RKO (cell line): ENCODE results near the gene KCND3.

Experiments used
- DNase-seq: peaks from one replicate; pipeline ENCODE4 v3.0.0-alpha.2; 2016; ENCODE audit warnings: low spot score

The KCND3 gene

DNA sequence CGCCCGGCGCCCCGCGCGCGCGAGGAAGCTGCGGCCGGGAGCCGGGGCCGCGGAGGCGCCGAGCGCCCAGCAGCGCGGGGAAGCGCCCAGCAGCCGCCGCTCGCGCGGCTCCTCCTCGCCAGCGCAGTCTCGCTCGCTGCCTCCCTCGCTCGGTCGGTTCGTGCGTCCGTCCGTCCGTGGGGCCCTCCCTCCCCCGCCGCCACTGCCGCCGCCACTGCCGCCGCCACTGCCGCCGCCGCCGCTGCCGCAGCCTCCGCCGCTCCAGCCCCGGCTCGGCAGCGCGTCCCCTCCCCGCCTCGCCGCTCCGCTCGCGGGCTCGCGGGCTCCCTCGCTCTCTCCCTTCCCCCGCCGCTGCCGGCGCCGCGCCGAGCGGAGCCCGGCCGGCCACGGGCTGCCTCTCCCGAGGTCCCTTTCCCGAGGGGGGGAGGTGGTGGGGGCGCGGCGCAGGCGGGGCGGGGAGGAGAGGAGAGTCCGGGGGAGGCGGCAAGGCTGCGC is at the start of gene KCND3:
TSS of gene KCND3 (minus strand) at position 138 of the 495 bp plus-strand sequence.
- no peak for DNase-seq

DNA sequence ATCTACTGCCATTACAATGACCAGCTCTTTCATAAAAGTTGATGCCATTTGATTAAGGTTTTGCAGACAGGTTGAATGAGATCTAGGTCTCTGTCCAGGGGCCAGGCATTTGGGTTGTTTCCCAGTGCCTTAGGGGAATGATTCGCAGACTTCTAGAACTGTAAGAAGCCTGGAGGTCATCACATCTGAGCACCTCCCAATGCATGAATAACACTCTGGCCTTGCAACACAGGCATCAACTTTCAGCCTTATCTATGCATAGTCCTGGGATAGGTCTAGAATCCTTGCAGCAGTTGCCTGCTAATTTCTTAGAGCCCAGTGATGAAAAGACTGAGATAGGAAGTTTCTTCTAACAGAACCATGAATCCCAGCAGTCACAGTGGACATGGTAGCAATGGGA is 44.8 kb upstream of the KCND3 start:
- DNase-seq = no peak

DNA sequence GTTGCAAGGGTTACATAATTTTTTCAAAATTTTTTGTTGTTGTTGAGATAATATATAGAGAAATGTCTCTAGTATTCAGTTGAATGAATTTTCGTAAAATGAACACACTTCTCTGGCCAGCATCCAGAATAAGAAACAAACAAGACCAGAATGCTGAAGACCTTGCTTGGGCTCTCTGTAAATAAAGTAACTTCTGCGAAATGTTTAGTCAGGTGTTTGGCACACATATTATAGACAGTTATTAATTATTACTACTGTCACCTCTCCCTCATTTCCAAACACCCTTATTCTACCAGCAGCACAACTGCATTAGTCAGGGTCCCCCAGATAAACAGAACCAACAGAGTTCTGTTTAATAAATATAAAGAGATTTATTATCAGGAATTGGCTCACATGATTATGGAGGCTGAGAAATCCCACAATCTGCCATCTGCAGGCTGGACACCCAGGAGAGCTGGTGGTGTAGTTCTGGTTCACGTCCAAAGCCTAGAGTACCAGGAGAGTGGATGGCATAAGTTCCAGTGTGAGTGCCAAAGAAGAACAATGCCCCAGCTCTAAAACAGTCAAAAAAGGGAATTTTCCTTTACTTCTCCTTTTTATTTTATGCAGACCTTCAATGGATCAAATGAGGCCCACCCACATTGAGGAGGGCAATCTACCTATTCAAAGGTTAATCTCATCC is 44.1 kb upstream of the KCND3 start:
- no peak for DNase-seq

DNA sequence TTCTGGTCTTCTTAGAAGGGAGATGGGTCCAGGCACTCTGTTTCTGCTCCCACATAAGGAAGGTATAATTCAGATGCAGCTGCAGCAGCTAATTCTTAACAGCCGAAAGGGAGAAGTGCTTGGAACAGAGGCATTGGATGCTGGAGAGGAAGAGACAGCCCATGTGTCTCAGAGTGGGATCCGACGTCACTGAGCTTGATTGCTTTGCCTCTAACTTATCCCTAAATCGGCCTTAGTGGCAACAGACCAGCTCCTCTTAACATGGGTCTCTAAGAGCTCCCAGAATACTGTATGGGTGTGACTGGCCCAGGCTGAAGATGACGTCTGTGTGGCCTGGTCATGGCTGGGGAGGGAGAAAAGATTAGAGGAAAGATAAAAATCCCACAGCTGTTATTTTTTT is 40.7 kb upstream of the KCND3 start:
- DNase-seq = no peak

DNA sequence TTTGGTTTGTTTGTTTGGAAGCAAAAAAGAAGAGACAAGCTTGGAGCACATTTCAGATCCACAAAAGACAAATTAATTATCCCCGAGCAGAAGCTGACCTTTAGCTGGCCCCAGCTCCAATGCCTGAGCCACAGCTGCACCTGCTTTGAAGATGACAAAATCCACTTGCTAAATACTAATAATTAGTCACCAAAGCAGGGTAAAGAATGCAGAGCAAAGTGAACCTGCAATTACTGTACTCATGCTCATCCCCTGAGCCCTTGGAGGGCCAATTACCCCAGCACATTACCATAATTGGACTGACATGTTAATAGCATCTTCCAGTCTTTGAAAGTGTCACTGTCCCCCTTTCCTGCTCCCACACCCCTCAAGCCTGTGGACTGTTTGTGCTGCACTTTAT is 38.2 kb upstream of the KCND3 start:
- DNase-seq = no peak

DNA sequence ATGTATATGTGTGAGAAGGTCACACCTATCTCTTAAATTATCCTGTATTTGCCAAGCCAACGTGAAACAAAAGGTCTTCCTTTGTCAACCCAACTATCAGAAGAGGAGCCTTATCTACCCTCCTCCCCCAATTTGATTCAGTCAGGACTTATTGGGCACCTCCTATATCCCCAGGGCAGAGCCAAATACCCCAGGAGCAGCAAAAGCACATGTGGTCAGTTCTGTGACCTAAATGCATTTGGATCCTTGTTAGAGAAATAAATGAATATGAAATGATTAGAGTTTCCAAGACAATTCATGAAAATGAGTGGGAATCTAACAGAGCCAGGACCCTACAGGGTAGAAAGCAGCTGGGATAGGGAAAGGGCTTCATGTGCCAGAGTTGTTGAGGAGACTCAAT is 37.0 kb upstream of the KCND3 start:
- DNase-seq = no peak

DNA sequence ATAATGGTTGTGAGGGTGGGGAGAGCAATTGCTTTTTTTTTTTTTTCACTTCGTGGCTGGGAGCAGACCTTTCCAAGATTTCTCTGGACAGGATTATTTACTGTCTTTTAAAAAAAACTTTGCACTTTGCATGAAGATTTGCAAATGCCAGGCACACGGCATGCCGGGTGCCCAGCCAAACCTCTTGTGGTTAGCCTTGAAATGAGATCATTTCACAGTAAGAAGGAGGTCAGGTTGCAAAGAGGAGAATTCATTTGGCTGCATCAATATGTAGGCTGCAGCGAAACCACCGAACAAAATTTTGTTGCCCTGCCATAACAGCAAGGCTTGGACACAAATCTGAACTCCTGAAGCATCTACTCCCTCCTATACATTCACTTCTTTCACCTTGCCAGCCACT is 36.5 kb upstream of the KCND3 start:
- DNase-seq = no peak

DNA sequence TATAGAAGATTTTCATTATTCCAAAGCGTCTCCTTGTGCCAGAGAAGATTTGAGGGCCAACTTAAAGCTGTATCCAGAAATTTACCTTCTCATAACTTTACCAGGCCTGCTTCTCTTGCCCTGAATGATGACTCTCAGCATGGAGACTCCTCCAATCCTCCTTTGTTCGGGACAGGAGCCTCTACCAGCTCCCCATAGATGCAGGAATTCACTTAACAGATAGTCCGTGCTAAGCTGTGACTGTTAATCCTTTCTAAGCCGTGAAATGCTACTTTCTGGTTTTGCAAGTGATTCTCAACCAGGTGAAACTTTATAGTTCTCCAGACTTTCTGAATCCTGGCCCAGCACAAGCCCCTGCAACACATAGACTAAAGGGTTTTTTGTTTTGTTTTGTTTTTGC is 31.8 kb upstream of the KCND3 start:
- DNase-seq = no peak

DNA sequence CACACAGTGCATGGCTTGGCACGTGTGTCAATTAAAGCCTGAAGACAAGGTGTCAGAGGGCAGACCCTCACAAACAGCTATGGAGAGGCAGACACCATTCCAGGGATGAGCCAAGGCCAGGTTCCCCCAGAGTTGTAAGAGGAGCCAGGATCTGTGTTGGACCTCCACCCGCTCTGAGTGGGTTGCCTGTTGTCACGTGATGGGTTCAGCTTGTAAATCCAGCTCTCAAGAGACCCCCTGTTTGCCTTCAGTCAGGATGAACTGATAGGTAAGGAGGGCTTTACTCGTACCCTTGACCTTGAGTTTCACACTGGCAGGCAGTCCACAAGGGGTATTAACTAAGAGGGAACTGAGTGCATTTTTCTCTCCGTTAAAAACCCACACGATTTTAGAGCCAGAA is 27.7 kb upstream of the KCND3 start:
- no peak for DNase-seq

DNA sequence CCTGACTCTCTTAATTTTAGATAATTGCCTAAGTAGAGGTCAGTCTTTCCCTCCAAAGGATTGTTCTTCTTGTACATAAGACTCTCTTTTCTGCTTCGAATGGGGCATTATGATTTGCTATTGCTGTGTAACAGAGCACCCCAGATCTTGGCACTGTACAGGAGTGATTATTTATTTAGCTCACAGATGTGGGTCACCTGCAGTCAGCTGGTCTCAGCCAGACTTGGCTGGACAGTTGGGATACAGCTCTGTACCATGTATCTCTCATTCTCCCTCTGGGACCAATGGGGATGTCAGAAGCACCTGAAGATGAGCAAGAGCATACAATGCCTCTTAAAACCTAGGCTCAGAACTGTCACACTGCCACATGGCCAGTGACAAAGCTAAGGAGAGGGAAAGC is 23.4 kb upstream of the KCND3 start:
- DNase-seq = no peak

DNA sequence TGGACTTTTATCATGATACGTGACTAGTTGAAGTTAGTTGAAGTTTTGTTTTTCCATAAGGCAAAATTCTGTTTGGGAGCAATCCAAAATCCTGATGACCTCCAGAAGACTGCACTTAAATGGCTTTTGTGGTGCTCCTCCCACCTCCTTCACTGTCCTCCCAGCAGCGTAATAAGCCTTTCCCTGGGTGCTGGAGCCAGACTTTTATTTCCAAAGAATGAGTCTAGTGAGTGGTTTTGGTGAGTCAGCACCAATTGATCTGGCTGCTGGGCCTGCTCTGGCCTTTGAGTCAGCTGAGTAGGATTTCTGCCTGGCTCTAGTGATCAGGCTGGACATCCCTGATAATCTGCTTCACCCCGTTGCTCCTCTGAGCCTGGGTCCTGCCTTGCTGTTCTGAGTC is 21.7 kb upstream of the KCND3 start:
- peak; percentile 56 for DNase-seq

DNA sequence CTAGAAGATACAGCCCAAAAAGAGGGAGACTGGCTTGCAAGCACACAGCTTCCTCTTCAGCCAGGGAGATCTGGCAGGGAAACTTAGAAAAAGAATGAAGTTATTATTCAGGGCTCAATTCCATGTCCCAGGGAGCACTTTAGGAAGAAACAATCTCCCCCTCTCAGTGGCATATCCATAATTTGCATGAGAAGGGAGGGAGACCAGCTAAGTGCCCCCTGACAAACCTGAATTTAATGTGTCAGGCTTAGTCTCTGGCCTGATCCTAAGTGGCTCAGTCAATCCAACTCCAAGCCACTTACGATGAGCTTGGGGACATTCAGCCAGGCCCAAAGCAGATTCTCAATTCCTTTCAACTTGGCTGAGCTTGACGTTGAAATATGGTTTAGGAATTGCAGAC is 17.7 kb upstream of the KCND3 start:
- no peak for DNase-seq

DNA sequence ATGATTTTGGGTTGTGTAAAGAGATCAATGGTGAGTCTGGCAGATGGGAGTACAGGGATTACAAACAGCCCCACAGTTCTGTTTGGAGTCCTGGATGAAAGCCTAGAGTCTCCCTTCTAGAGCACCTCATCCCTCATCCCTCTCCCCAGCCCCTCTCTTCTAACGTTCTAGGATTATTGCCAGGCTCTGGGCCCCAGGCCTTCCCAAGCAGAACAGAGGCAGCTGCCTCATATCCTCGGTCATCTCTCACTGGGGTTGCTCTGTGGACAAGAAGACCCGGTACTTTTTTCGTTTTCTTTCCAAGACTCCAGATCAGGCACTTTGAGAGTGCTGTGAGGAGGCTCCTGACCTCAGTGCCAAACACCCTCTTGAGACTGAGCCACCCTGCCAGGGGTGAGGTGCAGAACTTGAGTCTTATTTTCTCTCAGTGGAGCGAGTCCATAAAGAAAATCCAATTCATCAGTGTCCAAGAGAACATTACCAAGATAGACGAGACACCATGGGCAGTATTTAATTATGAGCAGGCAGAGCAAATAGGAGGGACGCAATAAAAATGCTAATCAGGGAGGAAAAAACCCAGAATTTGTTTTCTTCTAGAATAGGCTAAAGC is 17.1 kb upstream of the KCND3 start:
- DNase-seq = no peak

DNA sequence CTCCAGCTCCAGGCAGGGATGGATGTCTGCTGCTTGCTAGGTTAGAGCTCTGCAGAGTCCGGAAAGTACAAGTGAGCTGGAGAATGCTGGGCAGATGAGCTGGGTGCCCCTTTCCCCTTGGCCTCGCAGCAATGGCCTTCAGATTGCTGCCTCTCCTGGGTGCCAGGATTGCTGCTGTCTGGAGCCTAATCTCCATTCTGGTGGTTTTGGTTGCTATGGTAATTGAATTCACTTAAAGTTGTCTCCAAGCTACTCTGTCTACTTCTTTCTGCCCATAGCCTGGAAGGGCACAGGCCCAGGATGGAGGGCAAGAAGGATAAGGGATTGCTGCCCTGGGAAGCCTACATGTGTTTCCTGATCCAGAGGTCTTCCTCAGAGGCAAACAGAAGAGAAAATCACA is 14.6 kb upstream of the KCND3 start:
- DNase-seq = no peak

DNA sequence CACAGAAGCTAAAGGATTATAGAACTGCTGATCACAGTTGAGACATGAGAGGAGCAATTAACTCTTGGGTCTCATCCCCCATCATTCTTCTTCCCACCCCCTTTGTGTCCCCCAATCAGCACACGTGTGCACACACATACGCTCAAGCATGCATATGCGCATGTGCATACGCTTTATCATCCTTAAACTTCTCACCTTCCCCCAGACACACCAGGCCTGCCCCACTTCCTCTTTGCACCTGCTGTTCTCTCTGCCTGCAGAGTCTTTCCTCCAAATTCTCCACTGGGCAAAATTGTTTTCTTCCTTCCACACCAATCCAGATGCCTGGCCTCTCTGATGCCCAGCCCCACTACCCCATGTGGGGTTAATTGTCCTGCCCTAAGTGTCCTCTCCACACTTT is 13.0 kb upstream of the KCND3 start:
- DNase-seq = no peak

DNA sequence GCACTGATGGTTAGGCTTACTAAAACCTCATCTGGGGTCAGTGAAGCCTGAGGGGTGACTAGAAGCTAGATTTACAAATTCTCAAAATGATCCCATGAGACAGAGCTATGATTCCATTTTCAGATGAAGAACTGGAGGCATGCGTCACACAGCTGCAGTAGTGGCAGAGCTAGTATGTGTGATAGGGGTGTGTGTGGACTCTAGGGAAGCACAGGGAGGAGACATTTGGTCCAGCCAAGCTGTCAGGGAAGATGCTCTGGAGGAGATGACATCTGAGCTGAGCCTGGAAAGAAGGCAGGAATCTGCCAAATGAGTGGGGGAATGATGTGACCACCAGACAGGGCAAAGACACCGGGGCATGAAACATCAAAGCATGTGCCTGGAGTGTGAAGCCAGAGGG is 12.0 kb upstream of the KCND3 start:
- DNase-seq = no peak

DNA sequence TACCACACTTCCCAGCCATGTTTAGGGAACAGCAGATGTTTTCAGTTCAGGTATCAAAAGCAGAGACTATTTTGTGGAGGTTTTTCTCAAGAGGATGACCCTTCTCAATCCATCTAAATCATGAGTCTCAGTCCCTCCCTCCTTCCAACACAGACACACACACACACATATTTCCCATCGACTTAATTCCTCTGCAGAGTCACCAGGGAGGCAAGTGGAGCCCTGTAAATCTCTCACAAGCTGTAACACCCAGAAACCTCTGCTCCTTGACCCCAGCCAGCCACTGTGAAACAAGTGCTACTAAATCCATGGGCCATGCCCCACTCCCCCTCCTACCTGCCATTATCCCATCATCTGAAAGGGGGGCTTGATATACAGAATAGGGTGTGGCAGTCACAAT is 10.6 kb upstream of the KCND3 start:
- DNase-seq = no peak

DNA sequence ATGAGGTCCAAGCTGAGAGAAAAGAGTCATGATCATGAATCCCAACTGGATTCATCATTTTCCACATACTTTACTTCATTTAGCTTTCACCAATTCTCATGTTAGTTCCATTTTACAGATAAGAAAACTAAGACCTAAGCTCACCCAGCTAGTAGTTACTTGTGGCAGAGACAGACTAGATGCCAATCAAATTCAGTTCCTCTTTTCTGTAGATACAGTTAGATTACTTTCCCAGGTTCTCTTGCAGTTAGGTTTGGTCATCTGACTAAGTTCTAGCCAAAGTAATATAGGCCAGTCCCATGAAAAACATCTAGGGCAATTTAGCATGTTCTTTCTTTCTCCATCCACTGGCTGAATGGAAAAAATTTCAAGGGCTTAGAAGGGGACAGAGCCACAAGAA is 8.9 kb upstream of the KCND3 start:
- no peak for DNase-seq

DNA sequence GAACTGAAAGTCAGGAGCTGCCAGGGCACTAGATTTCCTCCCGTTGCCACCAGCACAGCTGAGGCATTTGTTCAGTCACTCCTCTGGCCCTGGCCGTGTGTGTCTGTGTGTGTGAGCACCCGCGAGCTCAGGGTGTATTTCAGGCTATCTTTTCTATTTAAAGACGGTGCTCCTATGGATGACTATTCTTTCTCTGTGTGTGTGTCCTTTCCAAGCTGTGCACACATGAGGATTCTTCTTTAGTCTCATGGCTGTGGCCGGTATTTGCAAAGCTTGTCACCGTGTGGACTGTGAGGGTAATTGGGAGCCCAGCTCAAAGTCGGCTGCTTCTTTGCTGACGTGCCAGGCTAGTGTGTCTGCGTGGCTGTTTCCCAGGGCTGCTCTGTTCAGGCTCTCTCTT is 3.0 kb upstream of the KCND3 start:
- no peak for DNase-seq

DNA sequence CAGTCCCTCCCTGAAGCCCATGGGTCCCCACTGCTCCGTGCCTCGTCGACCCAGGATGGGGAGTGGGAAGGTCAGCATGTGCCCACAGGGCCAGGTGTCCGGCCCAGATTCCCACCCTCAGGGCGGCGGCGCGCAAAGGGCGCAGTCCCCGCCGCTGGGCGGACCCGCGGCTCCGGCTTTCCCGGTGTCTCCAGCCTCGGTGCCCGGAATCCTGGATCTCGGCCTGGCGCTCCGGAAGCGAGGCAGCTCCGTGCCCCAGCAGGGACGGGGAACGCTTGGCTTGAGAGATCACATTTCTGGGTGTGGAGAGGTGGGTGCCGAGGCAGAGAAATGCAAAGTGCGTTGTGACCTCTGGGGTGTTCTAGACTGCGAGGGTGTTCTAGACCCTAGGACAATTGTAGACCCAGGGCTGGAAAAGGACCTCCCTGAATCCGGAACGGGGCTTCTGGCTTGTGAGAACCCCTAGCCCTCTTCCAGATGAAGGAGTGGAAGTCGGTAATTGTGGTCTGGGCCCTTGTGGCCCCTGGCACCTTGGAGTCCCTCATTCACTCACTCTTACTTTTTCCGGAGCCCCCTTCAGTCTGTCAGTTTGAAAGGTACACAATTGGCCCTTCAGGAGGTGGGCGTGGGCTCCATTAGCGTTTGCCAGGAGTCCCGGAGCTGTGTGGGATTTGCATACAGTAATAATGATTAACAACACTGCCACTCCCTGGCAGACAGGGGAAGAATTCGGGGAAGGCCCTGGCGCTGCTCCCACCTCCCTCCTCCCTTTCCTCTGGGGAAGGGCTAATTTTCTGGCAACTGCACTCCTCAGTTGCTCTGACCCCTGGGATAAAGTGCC is 1.6 kb upstream of the KCND3 start:
- peak; percentile 64 for DNase-seq

DNA sequence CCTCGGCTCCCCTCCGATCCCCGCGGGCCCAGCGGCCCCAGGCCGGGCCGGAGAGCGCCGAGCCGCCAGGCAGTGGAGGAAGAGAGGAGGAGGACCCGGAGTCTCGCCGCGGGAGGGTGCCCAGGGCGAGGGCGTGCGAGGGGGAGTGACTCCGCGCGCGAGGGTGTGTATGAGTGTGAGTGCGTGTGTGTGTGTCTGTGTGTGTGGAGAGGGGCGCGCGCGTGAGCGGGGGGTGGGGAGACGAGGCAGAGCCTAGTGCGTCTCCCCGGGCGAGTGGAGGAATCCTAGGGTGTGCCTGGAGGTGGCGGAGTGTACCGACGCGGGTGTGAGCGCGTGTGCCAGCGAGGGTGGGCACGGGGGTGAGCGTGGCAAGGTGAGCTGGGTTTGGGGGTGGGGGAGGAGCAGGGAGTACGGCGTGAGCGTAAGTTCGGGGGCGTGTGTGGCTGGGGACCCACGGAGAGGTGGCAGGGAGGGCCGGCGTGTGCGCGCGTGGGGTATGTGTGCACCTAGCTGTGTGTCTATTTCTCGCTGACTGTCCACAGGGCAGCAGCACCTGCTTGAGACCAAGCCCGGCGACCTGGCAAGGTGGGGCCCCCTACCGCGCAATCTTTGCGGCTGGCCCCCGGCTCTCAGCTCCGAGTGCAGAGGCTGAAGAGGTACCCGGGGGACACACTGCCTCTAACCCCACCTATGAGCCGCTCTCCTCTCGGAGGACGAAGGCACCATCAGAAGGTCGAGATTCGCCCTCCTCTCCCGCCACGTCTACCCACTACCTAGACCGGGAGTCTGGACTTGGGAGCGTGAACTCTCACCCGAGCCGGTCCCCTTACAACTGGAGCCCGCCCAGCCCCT is 784 bp upstream of the KCND3 start:
- no peak for DNase-seq

DNA sequence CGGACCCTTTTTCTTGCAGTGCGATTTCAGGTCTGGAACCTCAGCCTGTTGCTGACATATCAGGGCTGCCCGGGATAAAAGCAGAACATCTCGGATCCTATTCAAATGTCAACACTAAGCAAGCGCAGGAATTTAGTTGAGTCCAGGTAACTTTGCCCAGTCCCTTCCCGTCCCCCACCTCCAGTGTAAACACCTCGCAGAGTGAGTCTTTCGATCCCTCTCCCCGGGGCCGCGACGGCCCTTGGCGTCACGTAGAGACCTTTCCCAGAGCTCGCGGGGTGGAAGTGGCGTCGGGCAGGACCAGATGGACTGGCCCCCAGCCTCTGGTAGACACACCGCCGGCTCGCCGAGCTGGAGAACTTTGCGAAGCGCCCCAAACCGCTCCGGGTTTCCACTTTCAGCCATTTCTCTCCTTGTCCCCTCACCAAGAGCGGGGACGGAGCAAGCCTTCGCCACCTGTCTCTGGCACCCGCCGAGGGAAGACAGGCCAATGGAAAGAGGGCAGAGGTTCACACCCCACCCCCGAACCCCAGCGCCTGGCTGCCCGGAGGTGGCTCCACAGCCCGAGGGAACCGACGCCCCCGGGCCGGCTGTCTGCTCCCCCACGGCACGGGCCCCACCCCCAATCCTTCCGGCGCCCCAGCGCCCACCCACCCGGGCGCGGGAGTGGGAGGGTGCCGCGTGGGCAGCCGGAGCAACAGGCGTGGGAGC is 570 bp downstream of the KCND3 start:
- DNase-seq = no peak
